HCT116 (cell line): Measurements from ENCODE around the gene CFAP92. TPM values are rescaled to one million over a fixed set of nuclear protein-coding genes. Genes with fewer than 3 reads are reported as not detected.

Experiments used
- ATAC-seq: fragments of 200-7000 bp; cut with Tn5 transposase; 2 replicates; pipeline ENCODE4 v1.9.1; 2020; ENCODE audit warnings: mild to moderate bottlenecking, moderate library complexity
- BruUV-seq: library from RNA; stranded (reverse); fragments of 400-500 nt; replicated peaks from 2 replicates; lab custom pipeline; 2021; lab: Mats Ljungman, UMichigan
- CTCF ChIA-PET: fragments of 300-600 bp; sonication (Branson Sonifier 250); formaldehyde crosslinking; loops from one replicate; lab custom pipeline; 2021; ENCODE audit warnings: antibody characterized with exemption; lab: Charles Lee
- POLR2A ChIA-PET: fragments of 300-600, 350-600 bp; sonication (Branson Sonifier 250); formaldehyde crosslinking; loops from one replicate; lab custom pipeline; 2021; ENCODE audit warnings: antibody characterized with exemption; lab: Charles Lee
- RAD21 ChIA-PET, 2 experiments: fragments of 300-600 bp; sonication (Branson Sonifier 250); formaldehyde crosslinking; loops; one replicate each; lab custom pipeline; 2023; ENCODE audit warnings: low total read pairs in 2 of 2; ENCODE audit not compliant: uncharacterized antibody in 2 of 2, unreplicated experiment in 2 of 2, low non-redundant PET in 1 of 2; lab: Charles Lee
- DNase-seq: peaks from one replicate; pipeline ENCODE4 v3.0.0-alpha.2; 2010; ENCODE audit warnings: low read depth, low spot score
- H2AFZ ChIP-seq: fragments of 200-600 bp; shearing (Covaris generic), sonication (generic); 2 replicates; pipeline ENCODE4 v1.6.1; 2017; ENCODE audit warnings: low read depth, mixed run types, mixed read lengths, antibody characterized with exemption, low read length; ENCODE audit not compliant: poor library complexity, severe bottlenecking
- H3K27ac ChIP-seq: 2 replicates; pipeline ENCODE4 v1.5.1; 2012; ENCODE audit warnings: low read depth, low read length
- H3K27me3 ChIP-seq: fragments of 200-600 bp; sonication (generic); 2 replicates; pipeline ENCODE4 v1.6.1; 2016; ENCODE audit warnings: mixed run types, low read length, mixed read lengths; ENCODE audit not compliant: insufficient read depth
- H3K36me3 ChIP-seq, 2 experiments: fragments of 200-500 bp in 1 of 2; fragments of 200-600 bp in 1 of 2; sonication (Bioruptor generic) in 1 of 2; sonication (generic) in 1 of 2; 2 replicates each; pipeline versions ENCODE4 v1.5.1 to v1.6.1; 2014 to 2016; ENCODE audit warnings: low read length in 2 of 2, inconsistent platforms in 1 of 2, mixed read lengths in 1 of 2, mixed run types in 1 of 2; ENCODE audit not compliant: insufficient read depth in 2 of 2, control insufficient read depth in 1 of 2
- H3K4me1 ChIP-seq, 2 experiments: fragments of 200-600 bp in 1 of 2; sonication (generic) in 1 of 2; 2 replicates each; pipeline versions ENCODE4 v1.5.1 to v1.6.1; 2012 to 2017; ENCODE audit warnings: low read length in 2 of 2, inconsistent platforms in 1 of 2, mild to moderate bottlenecking in 1 of 2, mixed read lengths in 1 of 2, mixed run types in 1 of 2, moderate library complexity in 1 of 2; ENCODE audit not compliant: insufficient read depth in 2 of 2, control insufficient read depth in 1 of 2
- H3K4me2 ChIP-seq: fragments of 200-600 bp; sonication (generic); 2 replicates; pipeline ENCODE4 v1.6.1; 2017; ENCODE audit warnings: mixed run types, low read length, mixed read lengths
- H3K4me3 ChIP-seq, 2 experiments: fragments of 200-600 bp in 1 of 2; sonication (generic) in 1 of 2; replicated peaks in 1 of 2; 2 replicates each; pipeline ENCODE4 v1.5.1; 2011 to 2016; ENCODE audit warnings: low read length in 2 of 2, control low read depth in 1 of 2, low read depth in 1 of 2, mild to moderate bottlenecking in 1 of 2, mixed read lengths in 1 of 2, mixed run types in 1 of 2
- H3K79me2 ChIP-seq: fragments of 200-600 bp; sonication (generic); 2 replicates; pipeline ENCODE4 v1.6.1; 2017; ENCODE audit warnings: mild to moderate bottlenecking, mixed run types, low read length, moderate library complexity, mixed read lengths; ENCODE audit not compliant: insufficient read depth
- H3K9ac ChIP-seq: fragments of 200-600 bp; sonication (generic); 2 replicates; pipeline ENCODE4 v1.6.1; 2016; ENCODE audit warnings: low read length, mixed read lengths
- H3K9me2 ChIP-seq: fragments of 200-600 bp; sonication (generic), shearing (Covaris generic); 2 replicates; pipeline ENCODE4 v1.6.1; 2017; ENCODE audit warnings: mixed run types, mild to moderate bottlenecking, moderate library complexity; ENCODE audit not compliant: insufficient read depth
- H3K9me3 ChIP-seq, 2 experiments: fragments of 200-500 bp in 1 of 2; fragments of 200-600 bp in 1 of 2; sonication (Bioruptor generic) in 1 of 2; sonication (generic) in 1 of 2; 2 replicates each; pipeline ENCODE4 v1.6.1; 2014 to 2017; ENCODE audit warnings: low read length in 2 of 2, mixed read lengths in 2 of 2, inconsistent platforms in 1 of 2, low read depth in 1 of 2, mild to moderate bottlenecking in 1 of 2, mixed run types in 1 of 2, moderate library complexity in 1 of 2; ENCODE audit not compliant: control insufficient read depth in 1 of 2, insufficient read depth in 1 of 2
- H4K20me1 ChIP-seq: fragments of 200-600 bp; sonication (generic), shearing (Covaris generic); 2 replicates; pipeline ENCODE4 v1.6.1; 2017; ENCODE audit warnings: mixed run types, mild to moderate bottlenecking, moderate library complexity; ENCODE audit not compliant: insufficient read depth
- ATF3 ChIP-seq: IDR thresholded peaks from 2 replicates; pipeline ENCODE4 v1.6.1; 2012
- ELF1 ChIP-seq: IDR thresholded peaks from 2 replicates; pipeline ENCODE4 v1.6.1; 2012; ENCODE audit warnings: low read depth, borderline replicate concordance
- EZH2 ChIP-seq: fragments of 200-600 bp; sonication (generic); IDR thresholded peaks from 2 replicates; pipeline ENCODE4 v1.6.1; 2017; ENCODE audit warnings: antibody characterized with exemption, mixed run types
- FOSL1 ChIP-seq: IDR thresholded peaks from 2 replicates; pipeline ENCODE4 v1.6.1; 2012; ENCODE audit warnings: low read depth
- POLR2A ChIP-seq: IDR thresholded peaks from 2 replicates; pipeline ENCODE4 v1.7.0; 2011; ENCODE audit warnings: borderline replicate concordance; ENCODE audit not compliant: insufficient read depth, insufficient read length; ENCODE audit errors: extremely low read depth
- POLR2AphosphoS5 ChIP-seq: IDR thresholded peaks from 2 replicates; pipeline ENCODE4 v1.6.1; 2011; ENCODE audit warnings: mild to moderate bottlenecking, low read depth, low read length, moderate library complexity
- ZBTB33 ChIP-seq: IDR thresholded peaks from 2 replicates; pipeline ENCODE4 v1.6.1; 2011; ENCODE audit warnings: mild to moderate bottlenecking, low read length, moderate library complexity; ENCODE audit not compliant: insufficient replicate concordance; ENCODE audit errors: extremely low read depth
- intact Hi-C: fragments of 100-400 bp; cut with micrococcal nuclease; formaldehyde crosslinking; loops from 2 replicates; pipeline ENCODE4 v1.10.0; 2022
- total RNA-seq: library from RNA; stranded (reverse); gene quantifications from one replicate; pipeline ENCODE4 v1.2.1, GENCODE V29; 2021; ENCODE audit not compliant: unreplicated experiment

The CFAP92 gene
- total RNA-seq, 1 experiment from 2014 or later: 3.6 TPM

- no peak for TF ChIP-seq ZBTB33
- no peak for TF ChIP-seq ELF1
- no peak for TF ChIP-seq EZH2
- TF ChIP-seq FOSL1: no peak
These were observed 114.5 kb downstream of the CFAP92 start, which contains the start of gene ACAD9 (continued) for GRCh38 chr3:128879125-128879969.

GRCh38 chr3:128878556-128879124 lies 115.2 kb downstream of the CFAP92 start:
- CTCF ChIA-PET: interaction anchor here (1.1 to 1.9 kb wide), 4 partner anchors 15 to 261 kb away, joined by 3 to 8 read pairs (median 6); no protein-coding TSS in a partner anchor
- H3K27me3 ChIP-seq: no peaks in the 10 kb centered on the region

More at GRCh38 chr3:128878556-128879124, 115.2 kb downstream of the CFAP92 start:
- RAD21 ChIA-PET: no interaction called here
- Histone ChIP-seq H3K9ac (peak overlapping the region; percentile 95), H4K20me1 (no peaks in the 10 kb centered on the region), H2AFZ (no peak overlapping the region), H3K79me2 (peaks cover 55% of the 10 kb centered on the region), H3K4me3 (peak overlapping the region; percentile 86 to 94), H3K9me3 (no peaks in the 10 kb centered on the region), H3K4me1 (peaks cover 12 to 24% of the 10 kb centered on the region in 2 experiments; a peak in 3 of 4 replicates), H3K27ac (peak overlapping the region; percentile 88), H3K36me3 (peaks cover 3 to 8% of the 10 kb centered on the region in 2 experiments; a peak in 2 of 4 replicates), H3K4me2 (peak overlapping the region; percentile 97), H3K9me2 (no peaks in the 10 kb centered on the region)
- no peak for TF ChIP-seq ATF3
- peak; percentile 18 for TF ChIP-seq POLR2A
- peak; percentile 20; the same call in 1 of the 2 replicates for TF ChIP-seq POLR2AphosphoS5
- POLR2A ChIA-PET: interaction anchor here (0.7 to 1.8 kb wide), 3 partner anchors 12 to 437 kb away, joined by 3 to 6 read pairs (median 4); a partner anchor contains a TSS
- ATAC-seq (peak; percentile 38), DNase-seq (no peak)
- TSS peak; percentile 89 for BruUV-seq
- intact Hi-C loops: no loop called here
